T47D (cell line): ENCODE results near the gene KCNG2.
"Not testable (repeated sequence)": the region's sequence is repeated elsewhere in the genome, so short reads cannot be mapped to it uniquely, and the experiment has no call there.

Experiments used
- DNase-seq, 2 experiments: peaks; one replicate each; pipeline versions ENCODE4 v3.0.0 to v3.0.0-alpha.2; 2011 to 2012; ENCODE audit warnings: low read depth in 1 of 2, low spot score in 1 of 2
- JUND ChIP-seq: IDR thresholded peaks from 2 replicates; pipeline ENCODE4 v1.6.1; 2012; ENCODE audit warnings: low read depth
- in situ Hi-C: cut with HindIII; loops from 2 replicates; pipeline ENCODE4 v1.10.0; 2016; ENCODE audit warnings: low sequenced_read_pairs, low pct_unique_long_range_greater_than_20kb

KCNG2 gene

GRCh38 chr18:79863161-79864005, 65.6 kb downstream of the KCNG2 start:
- in situ Hi-C loops = no loop called here
- no peak for DNase-seq
- TF ChIP-seq JUND = no peak

- no peak for DNase-seq
- no peak for TF ChIP-seq JUND
- in situ Hi-C loops = no loop called here
Observed at GRCh38 chr18:79864006-79864725, 66.4 kb downstream of the KCNG2 start.

- DNase-seq, in situ Hi-C loops: not testable (repeated sequence)
Observed at GRCh38 chr18:79864955-79865354, 67.2 kb downstream of the KCNG2 start.

- in situ Hi-C loops, DNase-seq: not testable (repeated sequence)
Observed at GRCh38 chr18:79865951-79866350, 68.2 kb downstream of the KCNG2 start.

- no peak for TF ChIP-seq JUND
- DNase-seq = peak in 1 of 2 experiments; percentile 18
- in situ Hi-C loops = no loop called here
Observed at GRCh38 chr18:79866889-79867574, 69.3 kb downstream of the KCNG2 start.

GRCh38 chr18:79867666-79868065, 69.9 kb downstream of the KCNG2 start:
- DNase-seq = no peak
- no peak for TF ChIP-seq JUND
- in situ Hi-C loops = no loop called here

GRCh38 chr18:79868168-79868784, 70.5 kb downstream of the KCNG2 start:
- no peak for DNase-seq
- in situ Hi-C loops = no loop called here

GRCh38 chr18:79868811-79869541, 71.2 kb downstream of the KCNG2 start:
- no peak for TF ChIP-seq JUND
- in situ Hi-C loops = no loop called here
- DNase-seq = no peak

More at GRCh38 chr18:79868168-79868784, 70.5 kb downstream of the KCNG2 start:
- no peak for TF ChIP-seq JUND

GRCh38 chr18:79869591-79870300, 72.0 kb downstream of the KCNG2 start:
- no peak for DNase-seq
- in situ Hi-C loops = no loop called here

GRCh38 chr18:79870301-79871025, 72.7 kb downstream of the KCNG2 start:
- in situ Hi-C loops = no loop called here
- TF ChIP-seq JUND = no peak
- no peak for DNase-seq

More at GRCh38 chr18:79869591-79870300, 72.0 kb downstream of the KCNG2 start:
- TF ChIP-seq JUND = no peak

GRCh38 chr18:79871026-79871390, 73.3 kb downstream of the KCNG2 start:
- TF ChIP-seq JUND = no peak
- in situ Hi-C loops = no loop called here
- no peak for DNase-seq
